ENCODE data around the gene OR5L1.

The OR5L1 gene

DNA sequence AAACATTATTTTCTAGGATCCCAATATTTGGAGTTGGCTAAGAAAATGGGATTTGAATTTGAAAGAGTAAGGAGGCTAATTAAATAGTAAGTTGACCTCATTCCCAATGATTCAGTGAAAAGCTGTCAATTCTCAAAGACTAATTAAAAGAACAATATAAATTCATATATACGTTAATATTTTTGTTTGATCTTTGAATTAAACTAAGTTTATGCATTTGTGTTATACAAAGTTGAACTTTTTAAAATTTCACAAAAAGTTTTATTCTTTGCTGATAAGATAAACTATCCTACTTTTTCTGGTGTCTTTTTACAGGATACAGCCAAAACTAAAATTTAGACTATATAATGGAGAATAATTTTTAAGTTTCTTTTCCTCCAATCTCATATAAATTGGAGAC lies at the start of gene OR5L1:
TSS of gene OR5L1 (plus strand) at position 301 of the 400 bp plus-strand sequence. CDS start 100 bp downstream, outside the sequence.
- no peak for DNase-seq (ENCODE audit: low spot score)

GRCh38 chr11:55773138-55773537 lies 38.0 kb upstream of the OR5L1 start, which contains the start of gene OR5D13:
Gene OR5D13, plus strand, starts transcription at chr11:55773438. Its CDS starts 0 bp downstream, at chr11:55773438.
- no peak for DNase-seq (ENCODE audit: low spot score)

DNA sequence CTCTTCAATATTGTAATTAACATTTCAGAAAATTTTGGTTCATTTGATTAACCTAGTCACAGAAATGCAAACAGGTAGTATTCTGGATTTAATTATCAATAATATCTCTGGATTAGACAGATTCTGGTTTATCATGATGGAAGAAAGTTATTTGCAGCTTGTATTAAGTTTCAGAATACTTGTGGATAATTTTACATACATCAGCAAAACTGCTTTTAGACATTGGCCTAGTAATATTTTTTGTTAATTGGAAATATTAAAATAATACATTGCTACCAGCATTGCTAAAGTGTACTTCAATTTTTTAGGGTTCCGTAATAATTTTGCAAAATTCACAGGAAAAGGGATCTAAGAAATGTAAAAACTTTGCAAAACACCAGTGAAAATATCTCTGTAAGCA lies 19.6 kb upstream of the OR5L1 start:
- DNase-seq (ENCODE audit: low spot score), result no peak

- no peak for DNase-seq (ENCODE audit: low spot score)
Measured at GRCh38 chr11:55793321-55793720, 17.8 kb upstream of the OR5L1 start.

DNA sequence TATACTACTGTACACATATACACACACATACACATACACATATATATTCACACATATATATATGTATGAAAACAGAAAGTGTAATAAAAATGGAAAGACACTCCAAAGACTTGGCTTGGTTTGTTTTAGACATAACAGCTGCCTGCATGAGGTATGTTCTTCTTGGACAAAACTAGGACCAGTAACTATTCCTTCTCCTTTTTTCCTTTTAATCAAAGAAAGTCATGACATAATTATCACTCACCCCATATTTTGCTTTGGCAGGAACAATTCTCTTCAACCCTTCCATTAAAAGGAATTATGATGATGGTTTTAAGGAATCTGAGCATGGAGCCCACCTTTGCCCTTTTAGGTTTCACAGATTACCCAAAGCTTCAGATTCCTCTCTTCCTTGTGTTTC lies 15.9 kb upstream of the OR5L1 start, which contains the start of gene OR5D14:
TSS of gene OR5D14 (plus strand) at position 301 of the 400 bp plus-strand sequence. CDS start at position 301, 0 bp downstream.
- DNase-seq (ENCODE audit: low spot score), result no peak

DNA sequence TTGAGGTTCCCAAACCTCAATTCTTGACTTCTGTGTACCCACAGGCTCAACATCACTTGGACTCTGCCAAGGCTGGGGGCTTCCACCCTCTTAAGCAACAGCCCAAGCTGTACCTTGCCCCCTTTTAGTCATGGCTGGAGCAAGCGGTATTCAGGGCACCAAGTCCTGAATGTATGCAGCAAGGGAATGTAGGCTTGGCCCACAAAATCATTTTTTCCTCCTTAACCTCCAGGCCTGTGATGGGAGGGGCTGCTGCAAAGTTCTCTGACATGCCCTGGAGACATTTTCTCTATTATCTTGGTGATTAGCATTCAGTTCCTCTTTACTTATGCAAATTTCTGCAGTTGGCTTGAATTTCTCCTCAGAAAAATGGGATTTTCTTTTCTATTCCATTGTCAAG lies 4.9 kb upstream of the OR5L1 start:
- DNase-seq (ENCODE audit: low spot score), result no peak

DNA sequence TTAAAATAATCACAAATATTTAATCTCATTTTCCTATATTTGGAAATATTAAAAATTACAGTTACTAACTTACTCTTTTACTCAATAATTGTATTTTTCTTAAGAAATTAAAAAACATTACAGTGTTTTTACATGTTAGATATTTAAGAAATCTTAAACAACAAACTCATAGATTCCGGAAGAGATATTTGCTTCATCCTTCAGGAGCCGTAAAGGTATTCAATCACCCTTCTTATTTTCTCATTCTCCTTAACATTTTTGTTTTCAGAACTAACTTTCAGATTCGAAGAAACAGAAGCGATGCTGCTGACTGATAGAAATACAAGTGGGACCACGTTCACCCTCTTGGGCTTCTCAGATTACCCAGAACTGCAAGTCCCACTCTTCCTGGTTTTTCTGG lies 8.2 kb downstream of the OR5L1 start, which contains the start of gene OR5D18:
TSS of gene OR5D18 (plus strand) at position 301 of the 400 bp plus-strand sequence. CDS start at position 301, 0 bp downstream.
- no peak for DNase-seq (ENCODE audit: low spot score)

GRCh38 chr11:55826919-55827318 lies 15.8 kb downstream of the OR5L1 start, which contains the start of gene OR5L2:
Gene OR5L2, plus strand, starts transcription at chr11:55827219. Its CDS starts 0 bp downstream, at chr11:55827219.
- no peak for DNase-seq (ENCODE audit: low spot score)

GRCh38 chr11:55838452-55838851 lies 27.3 kb downstream of the OR5L1 start, which contains the start of gene OR5D16:
Gene OR5D16, plus strand, starts transcription at chr11:55838752. Its CDS starts 0 bp downstream, at chr11:55838752.
- DNase-seq (ENCODE audit: low spot score), result no peak

DNA sequence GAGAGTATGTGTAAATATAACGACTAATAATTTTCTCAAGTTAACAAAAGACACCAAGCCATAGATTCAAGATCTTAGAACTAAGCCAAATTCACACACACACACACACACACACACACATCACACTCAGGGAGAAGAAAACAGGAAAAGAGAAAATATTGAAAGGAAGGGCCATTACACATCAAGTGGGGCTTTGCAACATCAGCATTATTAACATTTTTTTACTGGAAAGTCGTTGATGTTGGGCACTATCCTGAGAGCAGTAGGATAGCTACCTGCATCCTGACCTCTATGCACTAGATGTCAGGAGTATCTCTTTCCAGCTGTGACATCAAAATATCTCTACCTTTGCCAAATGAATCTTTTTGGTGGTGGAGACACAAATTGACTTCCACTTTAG lies 36.3 kb downstream of the OR5L1 start:
- no peak for DNase-seq (ENCODE audit: low spot score)

GRCh38 chr11:55849037-55849436 lies 37.9 kb downstream of the OR5L1 start:
- no peak for DNase-seq (ENCODE audit: low spot score)

GRCh38 chr11:55852141-55852540 lies 41.0 kb downstream of the OR5L1 start:
- no peak for DNase-seq (ENCODE audit: low spot score)

DNA sequence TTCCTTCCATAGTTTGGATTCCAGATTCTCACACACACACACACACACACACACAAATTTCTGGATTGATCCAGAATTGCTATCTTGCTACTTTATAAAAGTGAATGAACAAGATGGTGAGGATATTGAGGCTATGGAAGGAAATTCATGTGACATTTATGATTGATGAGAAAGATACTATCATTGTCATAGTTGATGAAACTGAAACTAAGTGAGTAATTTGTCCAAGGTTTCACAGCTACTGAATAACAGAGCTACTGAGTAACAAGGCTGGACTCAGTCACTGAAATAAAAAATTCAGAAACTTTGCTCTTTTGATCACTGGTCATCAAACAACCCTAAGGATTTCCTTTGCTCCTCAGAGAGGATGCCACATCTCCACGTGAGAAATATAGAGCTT lies 43.5 kb downstream of the OR5L1 start:
- DNase-seq (ENCODE audit: low spot score), result no peak
